Brain microvascular endothelial cell (primary cell): ENCODE measurements around the gene EBI3.

Experiments
- DNase-seq: peaks from one replicate; pipeline ENCODE4 v3.0.0-alpha.2; 2020
- H3K27ac ChIP-seq: fragments of 250-450 bp; sonication (Bioruptor Pico); 2 replicates; pipeline ENCODE4 v1.5.1; 2020; ENCODE audit warnings: mild to moderate bottlenecking, moderate library complexity
- H3K27me3 ChIP-seq: fragments of 250-450 bp; sonication (Bioruptor Pico); replicated peaks from 2 replicates; pipeline ENCODE4 v1.5.1; 2020; ENCODE audit warnings: mild to moderate bottlenecking
- H3K36me3 ChIP-seq: fragments of 250-450 bp; sonication (Bioruptor Pico); replicated peaks from 2 replicates; pipeline ENCODE4 v1.5.1; 2020; ENCODE audit warnings: mild to moderate bottlenecking
- H3K4me3 ChIP-seq: 2 replicates; pipeline ENCODE4 v1.5.1; 2011; ENCODE audit warnings: low read depth, mild to moderate bottlenecking, control low read depth, low read length, moderate library complexity
- in situ Hi-C: cut with HindIII; loops from 2 replicates; pipeline ENCODE4 v1.10.0; 2017; ENCODE audit warnings: low sequenced_read_pairs, low pct_ligation_motif_present
- TF ChIP-seq, protein P1 (sequence below): IDR thresholded peaks from 2 replicates; pipeline ENCODE4 v1.5.1; 2011; ENCODE audit warnings: low read depth, mild to moderate bottlenecking, moderate library complexity, low read length, control low read depth, inconsistent platforms; ENCODE audit errors: missing control alignments

The EBI3 gene

DNA sequence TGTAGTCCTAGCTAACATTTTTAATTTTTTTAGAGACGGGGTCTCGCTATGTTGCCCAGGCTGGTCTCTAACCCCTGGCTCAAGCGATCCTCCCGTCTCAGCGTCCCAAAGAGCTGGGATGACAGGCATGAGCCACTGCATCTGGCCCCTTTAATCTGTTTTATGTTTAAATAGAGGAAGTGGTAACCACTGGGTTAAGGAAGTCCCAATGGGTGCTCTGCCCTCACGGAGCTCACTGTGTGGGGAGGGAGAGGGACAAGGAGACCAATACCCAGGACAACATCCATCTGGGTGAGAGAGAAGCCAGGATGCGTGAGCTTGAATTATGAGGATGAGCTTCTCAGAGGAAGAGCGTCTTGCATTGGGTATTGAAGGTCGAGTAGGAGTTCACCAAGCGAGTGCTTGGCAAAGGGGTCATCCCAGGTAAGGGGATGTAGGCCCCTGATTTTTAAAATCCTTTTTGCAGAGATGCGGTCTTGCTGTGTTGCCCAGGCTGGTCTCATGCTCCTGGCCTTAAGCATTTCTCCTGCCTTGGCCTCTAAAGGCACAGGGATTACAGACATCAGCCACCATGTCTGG lies 31.4 kb downstream of the EBI3 start:
- in situ Hi-C loops: no loop called here
- Histone ChIP-seq H3K36me3 (peaks cover 20% of the 10 kb centered on the region), H3K27me3 (no peaks in the 10 kb centered on the region), H3K27ac (no peak overlapping the region), H3K4me3 (no peak overlapping the region)
- DNase-seq: no peak
- TF ChIP-seq, protein P1, sequence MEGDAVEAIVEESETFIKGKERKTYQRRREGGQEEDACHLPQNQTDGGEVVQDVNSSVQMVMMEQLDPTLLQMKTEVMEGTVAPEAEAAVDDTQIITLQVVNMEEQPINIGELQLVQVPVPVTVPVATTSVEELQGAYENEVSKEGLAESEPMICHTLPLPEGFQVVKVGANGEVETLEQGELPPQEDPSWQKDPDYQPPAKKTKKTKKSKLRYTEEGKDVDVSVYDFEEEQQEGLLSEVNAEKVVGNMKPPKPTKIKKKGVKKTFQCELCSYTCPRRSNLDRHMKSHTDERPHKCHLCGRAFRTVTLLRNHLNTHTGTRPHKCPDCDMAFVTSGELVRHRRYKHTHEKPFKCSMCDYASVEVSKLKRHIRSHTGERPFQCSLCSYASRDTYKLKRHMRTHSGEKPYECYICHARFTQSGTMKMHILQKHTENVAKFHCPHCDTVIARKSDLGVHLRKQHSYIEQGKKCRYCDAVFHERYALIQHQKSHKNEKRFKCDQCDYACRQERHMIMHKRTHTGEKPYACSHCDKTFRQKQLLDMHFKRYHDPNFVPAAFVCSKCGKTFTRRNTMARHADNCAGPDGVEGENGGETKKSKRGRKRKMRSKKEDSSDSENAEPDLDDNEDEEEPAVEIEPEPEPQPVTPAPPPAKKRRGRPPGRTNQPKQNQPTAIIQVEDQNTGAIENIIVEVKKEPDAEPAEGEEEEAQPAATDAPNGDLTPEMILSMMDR: no peak

DNA sequence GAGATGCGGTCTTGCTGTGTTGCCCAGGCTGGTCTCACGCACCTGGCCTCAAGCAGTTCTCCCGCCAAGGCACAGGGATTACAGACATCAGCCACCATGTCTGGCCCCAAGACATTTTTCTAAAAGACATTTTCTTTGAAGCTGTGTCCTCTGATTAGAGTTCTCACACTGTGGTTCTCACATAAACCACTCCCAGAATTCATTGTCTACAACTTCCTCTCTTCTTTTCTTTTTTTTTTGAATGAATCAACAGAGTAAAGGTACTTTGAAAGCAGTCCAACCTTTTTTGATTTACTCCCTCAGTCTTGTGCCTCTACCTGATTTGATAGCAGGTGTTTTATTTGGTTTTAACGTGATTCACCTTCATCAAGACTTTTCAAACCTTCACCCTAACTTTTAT lies 35.5 kb downstream of the EBI3 start:
- in situ Hi-C loops: no loop called here
- TF ChIP-seq, protein P1: no peak
- H3K27me3 ChIP-seq: no peaks in the 10 kb centered on the region
- H3K27ac ChIP-seq: no peak overlapping the region
- no peak for DNase-seq
- H3K4me3 ChIP-seq: no peak overlapping the region
- H3K36me3 ChIP-seq: peaks cover 19% of the 10 kb centered on the region

DNA sequence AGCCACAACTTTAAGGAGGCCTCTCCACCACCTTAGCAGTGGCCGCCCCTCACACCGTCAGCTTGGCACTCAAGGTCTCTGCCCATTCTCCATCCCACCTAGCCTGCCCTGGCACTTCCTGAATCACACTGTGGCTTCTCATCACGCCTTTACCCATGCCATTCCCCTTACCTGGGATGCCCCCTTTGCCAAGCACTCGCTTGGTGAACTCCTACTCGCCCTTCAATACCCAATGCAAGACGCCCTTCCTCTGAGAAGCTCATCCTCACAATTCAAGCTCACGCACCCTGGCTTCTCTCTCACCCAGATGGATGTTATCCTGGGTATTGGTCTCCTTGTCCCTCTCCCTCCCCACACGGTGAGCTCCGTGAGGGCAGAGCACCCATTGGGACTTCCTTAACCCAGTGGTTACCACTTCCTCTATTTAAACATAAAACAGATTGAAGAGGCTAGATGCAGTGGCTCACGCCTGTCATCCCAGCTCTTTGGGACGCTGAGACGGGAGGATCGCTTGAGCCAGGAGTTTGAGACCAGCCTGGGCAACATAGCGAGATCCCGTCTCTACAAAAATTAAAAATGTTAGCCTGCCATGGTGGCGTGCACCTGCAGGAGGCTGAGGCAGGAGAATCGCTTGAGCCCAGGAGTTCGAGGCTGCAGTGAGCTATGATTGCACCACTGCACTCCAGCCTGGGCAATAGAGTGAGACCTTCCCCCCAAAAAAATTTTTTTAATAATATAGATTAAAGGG lies 37.1 kb downstream of the EBI3 start:
- in situ Hi-C loops: no loop called here
- H3K27ac ChIP-seq: no peak overlapping the region
- DNase-seq: no peak
- H3K27me3 ChIP-seq: no peaks in the 10 kb centered on the region
- TF ChIP-seq, protein P1: no peak
- no peak overlapping the region for H3K4me3 ChIP-seq
- H3K36me3 ChIP-seq: peaks cover 18% of the 10 kb centered on the region

DNA sequence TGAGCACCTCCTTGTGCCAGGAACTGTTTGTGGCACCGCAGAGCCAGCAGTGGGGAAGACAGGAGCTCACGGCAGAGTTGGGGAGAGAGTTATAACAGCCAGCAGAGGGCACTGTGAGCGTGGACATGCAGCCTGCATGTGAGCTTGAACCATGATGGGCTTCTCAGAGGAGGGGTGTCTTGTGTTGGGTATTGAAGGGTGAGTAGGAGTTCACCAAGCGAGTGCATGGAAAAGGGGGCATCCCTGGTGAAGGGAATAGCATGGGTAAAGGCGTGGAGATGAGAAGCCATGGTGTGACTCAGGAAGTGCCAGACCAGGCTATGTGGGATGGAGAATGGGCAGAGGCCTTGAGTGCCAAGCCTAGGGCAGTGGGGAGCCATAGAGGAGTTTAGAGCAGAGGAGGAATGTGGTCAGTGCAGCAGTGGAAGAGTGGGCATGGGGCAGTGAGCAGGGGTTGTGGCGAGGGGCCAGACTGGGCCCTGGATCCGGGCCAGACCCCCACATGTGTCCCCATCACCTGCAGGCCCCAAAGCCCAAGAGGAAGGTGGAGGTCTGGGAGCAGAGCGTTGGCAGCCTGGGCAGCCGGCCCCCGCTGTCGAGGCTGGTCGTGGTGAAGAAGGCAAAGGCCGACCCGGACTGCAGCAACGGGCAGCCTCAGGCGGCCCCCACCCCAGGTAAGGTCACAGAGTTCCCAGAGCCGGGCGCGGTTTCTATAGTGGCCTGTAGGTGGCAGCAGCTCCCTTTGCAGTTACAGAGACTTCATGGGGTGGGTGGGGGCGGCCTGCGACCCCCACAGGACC lies 38.0 kb downstream of the EBI3 start:
- Histone ChIP-seq H3K27me3 (no peaks in the 10 kb centered on the region), H3K27ac (no peak overlapping the region), H3K4me3 (no peak overlapping the region), H3K36me3 (peaks cover 18% of the 10 kb centered on the region)
- TF ChIP-seq, protein P1: peak; percentile 86
- peak; percentile 10 for DNase-seq
- in situ Hi-C loops: no loop called here

DNA sequence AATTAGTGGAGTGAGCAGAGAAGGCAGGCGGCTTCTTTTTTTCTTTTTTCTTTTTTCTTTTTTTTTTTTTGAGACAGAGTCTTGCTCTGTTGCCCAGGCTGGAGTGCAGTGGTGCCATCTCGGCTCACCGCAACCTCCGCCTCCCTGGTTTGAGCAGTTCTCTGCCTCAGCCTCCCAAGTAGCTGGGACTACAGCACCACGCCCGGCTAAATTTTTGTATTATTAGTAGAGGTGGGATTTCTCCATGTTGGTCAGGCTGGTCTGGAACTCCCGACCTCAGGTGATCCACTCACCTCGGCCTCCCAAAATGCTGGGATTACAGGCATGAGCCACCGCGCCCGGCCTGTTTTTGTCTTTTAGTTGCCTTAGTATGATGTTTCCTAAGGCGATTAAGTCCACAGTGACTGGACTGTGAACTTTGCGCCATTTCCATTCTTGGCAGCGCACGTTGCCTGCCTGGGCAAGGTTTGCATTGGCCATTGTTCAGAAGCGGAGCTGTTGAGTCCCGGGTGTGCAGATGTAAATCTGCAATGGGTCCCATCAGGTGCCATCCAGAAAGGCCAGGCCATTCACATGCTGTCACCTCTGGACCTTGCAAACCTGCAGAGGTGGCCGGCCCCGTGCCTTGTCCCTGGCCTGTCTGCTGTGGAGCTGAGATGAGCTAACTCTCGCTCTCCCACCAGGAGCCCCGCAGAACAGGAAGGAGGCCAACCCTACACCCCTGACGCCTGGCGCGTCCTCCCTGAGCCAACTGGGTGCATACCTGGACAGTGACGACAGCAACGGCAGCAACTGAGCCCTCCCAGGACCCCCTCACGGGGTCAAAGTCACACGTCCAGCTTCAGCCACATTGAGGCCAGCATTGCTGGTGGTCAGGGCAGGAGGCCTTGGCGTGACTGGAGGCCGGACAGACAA lies 38.8 kb downstream of the EBI3 start:
- Histone ChIP-seq H3K27ac (no peak overlapping the region), H3K36me3 (peaks cover 18% of the 10 kb centered on the region), H3K4me3 (no peak overlapping the region), H3K27me3 (no peaks in the 10 kb centered on the region)
- DNase-seq: no peak
- TF ChIP-seq, protein P1: no peak
- in situ Hi-C loops: no loop called here
